OCI-M1 (cell line): ENCODE results near the gene ZBTB42.

Experiments
- DNase-seq: peaks from one replicate; lab custom pipeline; 2025; lab: John Stamatoyannopoulos, UW

The ZBTB42 gene

DNA sequence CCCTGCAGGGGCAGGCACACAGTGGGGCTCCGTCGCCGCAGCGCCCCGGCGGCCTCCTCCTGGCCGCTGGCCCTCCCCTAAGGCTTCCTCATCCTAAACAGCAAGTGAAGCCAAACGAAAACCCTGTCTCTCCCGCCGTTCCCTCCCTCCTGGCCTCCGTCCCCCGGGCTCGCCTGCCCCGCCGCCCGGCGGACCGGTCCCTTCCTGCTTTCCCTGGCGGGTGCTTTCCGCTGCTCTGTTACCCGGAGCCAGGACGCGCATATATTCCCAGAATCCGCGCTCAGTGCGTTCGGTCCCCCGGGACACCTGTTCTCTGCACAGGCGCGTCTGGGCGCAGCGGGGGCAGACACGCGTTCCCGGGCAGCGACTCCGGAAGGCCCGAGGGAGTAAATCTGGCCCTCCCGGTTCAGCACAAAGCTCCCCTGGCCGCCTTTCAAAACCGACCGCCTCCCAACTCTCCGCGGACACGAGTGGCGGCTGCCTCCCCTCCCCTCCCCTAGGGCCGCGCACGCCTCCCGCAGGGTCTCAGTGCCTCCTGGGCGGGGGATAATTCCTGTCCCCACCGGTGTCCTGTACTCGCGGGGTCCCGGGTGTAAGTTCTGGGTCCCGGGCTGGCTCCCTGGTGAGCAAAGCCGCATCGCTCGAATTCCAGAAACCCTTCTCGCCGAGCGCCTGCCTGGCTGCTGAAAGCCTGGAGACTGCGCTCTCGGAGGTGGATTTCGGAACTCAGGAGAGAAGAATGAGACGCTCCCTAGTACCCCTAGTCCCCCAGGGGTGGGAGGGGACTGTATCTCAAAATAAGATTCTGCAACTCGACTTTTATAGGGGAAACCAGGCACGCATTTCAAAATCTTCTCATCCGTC lies 42.8 kb downstream of the ZBTB42 start:
- no peak for DNase-seq

DNA sequence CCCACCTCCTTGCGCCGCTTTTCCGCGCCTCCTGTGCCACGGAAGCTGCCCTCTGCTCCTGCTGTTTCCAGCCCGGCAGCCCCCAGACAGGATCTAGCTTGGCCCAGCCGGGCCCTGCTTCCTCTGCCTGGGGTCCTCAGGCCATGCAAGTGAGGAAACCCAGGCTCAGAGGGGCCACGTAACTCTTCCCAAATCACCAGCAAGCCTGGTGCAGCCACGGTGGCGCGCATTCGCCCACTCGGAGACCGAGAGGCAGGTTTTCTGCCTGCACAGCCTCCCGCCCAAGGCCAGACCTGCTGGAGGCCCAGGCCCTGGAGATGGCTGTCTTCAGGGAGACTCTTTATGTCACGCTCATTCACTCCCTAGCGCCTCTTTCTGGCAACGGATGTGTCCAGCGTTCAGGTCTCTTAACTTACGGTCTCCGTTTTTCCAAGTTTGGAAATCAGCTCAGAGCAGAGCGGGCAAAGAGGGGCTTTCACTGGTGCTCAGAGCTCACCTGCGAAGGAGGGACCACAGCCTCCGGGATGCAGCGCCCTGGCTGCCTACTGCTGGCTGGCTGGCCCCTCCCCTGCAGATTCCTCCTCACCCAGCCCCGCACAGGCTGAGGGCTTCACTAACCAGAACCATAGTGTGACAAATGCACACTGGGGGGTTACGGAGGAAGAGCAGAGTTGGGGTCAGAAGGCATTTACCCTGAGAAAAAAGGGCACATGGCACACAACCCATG lies 43.6 kb downstream of the ZBTB42 start:
- no peak for DNase-seq

DNA sequence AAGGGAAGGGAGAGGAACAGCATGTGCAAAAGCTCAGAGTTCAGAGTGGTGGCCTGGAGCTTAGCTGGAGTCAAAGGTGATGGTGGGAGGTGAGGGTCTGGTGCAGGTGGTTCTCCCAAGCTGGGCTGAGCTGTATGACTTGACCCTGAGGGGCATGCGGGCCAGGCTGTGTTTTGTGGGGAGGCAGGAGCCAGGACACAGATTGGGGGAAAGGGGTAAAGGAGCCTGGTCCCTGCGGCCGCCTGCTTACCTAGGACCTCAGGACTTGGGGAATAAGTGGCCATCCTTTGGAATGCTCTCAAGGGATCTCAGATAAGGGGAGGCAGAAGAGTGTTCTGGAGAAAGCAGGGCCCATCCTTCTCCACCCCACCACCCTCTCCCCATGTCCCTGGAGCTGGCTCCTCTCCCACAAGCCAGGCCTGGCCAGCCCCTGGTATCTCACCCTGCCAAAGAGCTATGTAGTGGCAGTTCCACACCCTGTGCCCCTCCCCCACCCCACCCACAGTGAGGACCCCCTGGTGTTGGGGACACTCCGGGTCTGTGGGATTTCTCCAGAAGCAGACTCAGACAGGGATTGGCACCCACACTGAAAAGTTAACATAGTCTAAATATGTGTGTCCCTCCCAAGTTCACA lies 44.2 kb downstream of the ZBTB42 start:
- DNase-seq: no peak

DNA sequence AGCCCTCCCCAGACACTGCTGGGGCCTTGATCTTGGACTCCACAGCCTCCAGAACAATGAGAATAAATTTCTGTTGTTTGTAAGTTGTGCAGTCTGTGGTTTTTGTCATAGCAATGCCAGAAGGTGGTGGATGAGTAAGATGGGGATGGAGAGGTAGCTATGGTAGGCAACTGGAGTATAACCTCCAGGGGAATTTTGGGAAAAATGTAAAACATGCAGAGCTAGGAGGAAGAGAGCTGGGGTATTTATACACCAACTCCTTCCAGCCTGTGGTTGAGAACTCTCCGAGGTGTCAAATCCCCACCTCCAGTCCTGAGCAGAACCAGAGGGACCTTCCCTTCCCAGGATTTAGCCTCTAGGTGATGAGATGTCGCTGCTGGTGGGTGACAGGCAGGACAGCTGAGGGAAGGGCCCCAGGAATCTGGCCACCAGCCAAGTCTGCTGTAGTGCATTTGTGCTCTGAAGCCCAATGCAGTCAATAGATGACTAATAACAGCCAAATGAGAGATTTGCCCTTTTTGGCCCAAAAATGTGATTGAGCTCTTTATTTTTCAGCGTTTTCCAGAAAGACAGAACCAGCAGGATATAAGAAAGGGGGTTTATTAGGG lies 45.0 kb downstream of the ZBTB42 start:
- no peak for DNase-seq

DNA sequence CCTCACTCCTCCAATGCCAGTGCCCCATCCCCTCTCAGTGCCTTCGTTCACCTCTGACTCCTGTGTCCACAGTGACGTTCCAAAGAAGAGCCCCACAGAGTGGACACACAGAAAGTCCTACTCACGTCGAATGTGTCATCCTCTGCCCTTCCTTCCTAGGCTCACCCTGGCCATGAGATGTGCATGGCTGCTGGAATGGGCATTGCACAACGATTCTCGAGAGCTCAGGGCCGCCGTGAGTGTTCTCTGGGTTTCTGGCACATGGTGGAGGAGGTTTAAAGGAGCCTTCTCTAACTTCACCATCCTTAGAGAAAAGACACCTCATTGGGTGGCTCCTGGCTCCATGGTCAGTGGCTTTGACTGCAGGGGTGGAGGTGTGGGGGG lies 51.4 kb downstream of the ZBTB42 start:
- no peak for DNase-seq
